HepG2 (cell line): Measurements from ENCODE around the gene TCAP. TPM values are rescaled to one million over a fixed set of nuclear protein-coding genes. Genes with fewer than 3 reads are reported as not detected.
A peak's percentile ranks its signal among the peaks of the same experiment; 100 is the strongest.

Source experiments
- ATAD3A ChIP-seq: sonication (generic); formaldehyde crosslinking; IDR thresholded peaks from 2 replicates; pipeline ENCODE4 v1.4.0; 2020; ENCODE audit warnings: missing genetic modification reagents
- ZNF776 ChIP-seq: sonication (generic); formaldehyde crosslinking; IDR thresholded peaks from 2 replicates; pipeline ENCODE4 v1.4.0; 2020; ENCODE audit warnings: mild to moderate bottlenecking, missing genetic modification reagents
- polyA plus RNA-seq, 8 experiments: library from polyadenylated mRNA; depleted of rRNA in 3 of 8; stranded (reverse) in 7 of 8; unstranded in 1 of 8; fragments of >200 nt; fragmentation: Illumina TruSeq in 4 of 8; extraction: Trizol in 4 of 8; gene quantifications; 2 replicates each; pipeline versions ENCODE4 v1.2.1 to v1.2.3, GENCODE V29; 2011 to 2016; ENCODE audit warnings: low read depth in 4 of 8, missing spikeins in 1 of 8, mixed read lengths in 1 of 8; ENCODE audit not compliant: insufficient read depth in 1 of 8
- total RNA-seq, 5 experiments: library from RNA; depleted of rRNA; stranded (reverse); fragments of >200 nt; fragmentation: Illumina TruSeq; extraction: Trizol; gene quantifications; 2 replicates each; pipeline ENCODE4 v1.2.3, GENCODE V29; 2016; ENCODE audit warnings: low read depth in 1 of 5
- TF ChIP-seq, protein P1 (sequence below): sonication (generic); formaldehyde crosslinking; IDR thresholded peaks from 2 replicates; pipeline ENCODE4 v1.4.0; 2020; ENCODE audit warnings: mild to moderate bottlenecking, low read depth, missing genetic modification reagents
- TF ChIP-seq, protein P2 (sequence below): sonication (generic); formaldehyde crosslinking; IDR thresholded peaks from 2 replicates; pipeline ENCODE4 v1.5.0; 2020; ENCODE audit warnings: mild to moderate bottlenecking, missing genetic modification reagents
- TF ChIP-seq, protein P3 (sequence below): sonication (generic); formaldehyde crosslinking; IDR thresholded peaks from 2 replicates; pipeline ENCODE4 v1.4.0; 2020; ENCODE audit warnings: mild to moderate bottlenecking, missing genetic modification reagents
- TF ChIP-seq, protein P4 (sequence below): sonication (generic); formaldehyde crosslinking; IDR thresholded peaks from 2 replicates; pipeline ENCODE4 v1.9.0; 2021; ENCODE audit warnings: missing genetic modification reagents, mild to moderate bottlenecking, borderline replicate concordance
- TF ChIP-seq, protein P5 (sequence below): sonication (generic); formaldehyde crosslinking; IDR thresholded peaks from 2 replicates; pipeline ENCODE4 v1.4.0; 2020; ENCODE audit warnings: missing genetic modification reagents

TCAP gene
- total and polyA plus RNA-seq, 2 of the 13 experiments (the other 11 are each of a cell fraction or from before 2014, with no cell fraction given) = 0.24 to 0.65 TPM

DNA sequence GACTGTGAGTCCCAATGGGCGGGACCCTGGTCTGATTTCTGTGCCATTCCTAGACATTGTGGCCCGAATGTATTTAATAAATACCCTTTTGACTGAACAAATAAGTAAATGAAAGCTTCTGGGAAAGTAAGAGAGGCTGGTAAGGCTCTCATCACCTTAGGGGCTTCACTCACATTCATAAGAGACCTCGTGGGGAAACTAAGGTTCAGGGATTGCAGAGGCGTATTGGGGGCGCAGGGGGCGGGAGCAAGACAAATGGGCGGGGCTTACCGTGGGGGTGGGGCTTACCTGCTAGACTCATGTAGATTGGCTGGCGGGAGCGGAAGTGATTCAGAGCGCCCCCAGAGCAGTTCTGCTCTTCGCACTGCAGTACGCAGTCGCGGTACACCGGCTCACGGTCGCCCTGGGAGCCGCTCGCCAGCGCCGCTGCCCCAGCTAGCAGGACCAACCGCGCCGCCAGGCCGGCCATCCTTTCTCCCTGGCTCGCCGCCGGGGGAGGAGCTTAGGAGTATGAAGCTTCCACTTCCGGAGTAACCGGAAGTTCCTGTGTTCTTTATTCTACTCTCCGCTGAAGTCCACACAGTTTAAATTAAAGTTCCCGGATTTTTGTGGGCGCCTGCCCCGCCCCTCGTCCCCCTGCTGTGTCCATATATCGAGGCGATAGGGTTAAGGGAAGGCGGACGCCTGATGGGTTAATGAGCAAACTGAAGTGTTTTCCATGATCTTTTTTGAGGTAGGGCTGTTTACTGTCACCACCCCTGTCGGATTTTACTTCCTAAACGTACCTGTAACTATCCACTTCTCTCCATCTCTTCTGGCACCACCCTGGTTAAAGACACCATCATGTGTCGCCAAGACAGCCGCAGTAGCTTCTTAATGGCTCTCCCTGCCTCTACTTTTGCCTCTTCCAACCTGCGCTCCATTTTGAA, 22.7 kb downstream of the TCAP start, which contains the start of gene PGAP3 (continued):
- TF ChIP-seq, protein P1, sequence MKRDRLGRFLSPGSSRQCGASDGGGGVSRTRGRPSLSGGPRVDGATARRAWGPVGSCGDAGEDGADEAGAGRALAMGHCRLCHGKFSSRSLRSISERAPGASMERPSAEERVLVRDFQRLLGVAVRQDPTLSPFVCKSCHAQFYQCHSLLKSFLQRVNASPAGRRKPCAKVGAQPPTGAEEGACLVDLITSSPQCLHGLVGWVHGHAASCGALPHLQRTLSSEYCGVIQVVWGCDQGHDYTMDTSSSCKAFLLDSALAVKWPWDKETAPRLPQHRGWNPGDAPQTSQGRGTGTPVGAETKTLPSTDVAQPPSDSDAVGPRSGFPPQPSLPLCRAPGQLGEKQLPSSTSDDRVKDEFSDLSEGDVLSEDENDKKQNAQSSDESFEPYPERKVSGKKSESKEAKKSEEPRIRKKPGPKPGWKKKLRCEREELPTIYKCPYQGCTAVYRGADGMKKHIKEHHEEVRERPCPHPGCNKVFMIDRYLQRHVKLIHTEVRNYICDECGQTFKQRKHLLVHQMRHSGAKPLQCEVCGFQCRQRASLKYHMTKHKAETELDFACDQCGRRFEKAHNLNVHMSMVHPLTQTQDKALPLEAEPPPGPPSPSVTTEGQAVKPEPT (CRISPR knock-in tag) = no peak
- TF ChIP-seq, protein P2, sequence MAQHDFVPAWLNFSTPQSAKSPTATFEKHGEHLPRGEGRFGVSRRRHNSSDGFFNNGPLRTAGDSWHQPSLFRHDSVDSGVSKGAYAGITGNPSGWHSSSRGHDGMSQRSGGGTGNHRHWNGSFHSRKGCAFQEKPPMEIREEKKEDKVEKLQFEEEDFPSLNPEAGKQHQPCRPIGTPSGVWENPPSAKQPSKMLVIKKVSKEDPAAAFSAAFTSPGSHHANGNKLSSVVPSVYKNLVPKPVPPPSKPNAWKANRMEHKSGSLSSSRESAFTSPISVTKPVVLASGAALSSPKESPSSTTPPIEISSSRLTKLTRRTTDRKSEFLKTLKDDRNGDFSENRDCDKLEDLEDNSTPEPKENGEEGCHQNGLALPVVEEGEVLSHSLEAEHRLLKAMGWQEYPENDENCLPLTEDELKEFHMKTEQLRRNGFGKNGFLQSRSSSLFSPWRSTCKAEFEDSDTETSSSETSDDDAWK (CRISPR knock-in tag) = no peak
- TF ChIP-seq, protein P3, sequence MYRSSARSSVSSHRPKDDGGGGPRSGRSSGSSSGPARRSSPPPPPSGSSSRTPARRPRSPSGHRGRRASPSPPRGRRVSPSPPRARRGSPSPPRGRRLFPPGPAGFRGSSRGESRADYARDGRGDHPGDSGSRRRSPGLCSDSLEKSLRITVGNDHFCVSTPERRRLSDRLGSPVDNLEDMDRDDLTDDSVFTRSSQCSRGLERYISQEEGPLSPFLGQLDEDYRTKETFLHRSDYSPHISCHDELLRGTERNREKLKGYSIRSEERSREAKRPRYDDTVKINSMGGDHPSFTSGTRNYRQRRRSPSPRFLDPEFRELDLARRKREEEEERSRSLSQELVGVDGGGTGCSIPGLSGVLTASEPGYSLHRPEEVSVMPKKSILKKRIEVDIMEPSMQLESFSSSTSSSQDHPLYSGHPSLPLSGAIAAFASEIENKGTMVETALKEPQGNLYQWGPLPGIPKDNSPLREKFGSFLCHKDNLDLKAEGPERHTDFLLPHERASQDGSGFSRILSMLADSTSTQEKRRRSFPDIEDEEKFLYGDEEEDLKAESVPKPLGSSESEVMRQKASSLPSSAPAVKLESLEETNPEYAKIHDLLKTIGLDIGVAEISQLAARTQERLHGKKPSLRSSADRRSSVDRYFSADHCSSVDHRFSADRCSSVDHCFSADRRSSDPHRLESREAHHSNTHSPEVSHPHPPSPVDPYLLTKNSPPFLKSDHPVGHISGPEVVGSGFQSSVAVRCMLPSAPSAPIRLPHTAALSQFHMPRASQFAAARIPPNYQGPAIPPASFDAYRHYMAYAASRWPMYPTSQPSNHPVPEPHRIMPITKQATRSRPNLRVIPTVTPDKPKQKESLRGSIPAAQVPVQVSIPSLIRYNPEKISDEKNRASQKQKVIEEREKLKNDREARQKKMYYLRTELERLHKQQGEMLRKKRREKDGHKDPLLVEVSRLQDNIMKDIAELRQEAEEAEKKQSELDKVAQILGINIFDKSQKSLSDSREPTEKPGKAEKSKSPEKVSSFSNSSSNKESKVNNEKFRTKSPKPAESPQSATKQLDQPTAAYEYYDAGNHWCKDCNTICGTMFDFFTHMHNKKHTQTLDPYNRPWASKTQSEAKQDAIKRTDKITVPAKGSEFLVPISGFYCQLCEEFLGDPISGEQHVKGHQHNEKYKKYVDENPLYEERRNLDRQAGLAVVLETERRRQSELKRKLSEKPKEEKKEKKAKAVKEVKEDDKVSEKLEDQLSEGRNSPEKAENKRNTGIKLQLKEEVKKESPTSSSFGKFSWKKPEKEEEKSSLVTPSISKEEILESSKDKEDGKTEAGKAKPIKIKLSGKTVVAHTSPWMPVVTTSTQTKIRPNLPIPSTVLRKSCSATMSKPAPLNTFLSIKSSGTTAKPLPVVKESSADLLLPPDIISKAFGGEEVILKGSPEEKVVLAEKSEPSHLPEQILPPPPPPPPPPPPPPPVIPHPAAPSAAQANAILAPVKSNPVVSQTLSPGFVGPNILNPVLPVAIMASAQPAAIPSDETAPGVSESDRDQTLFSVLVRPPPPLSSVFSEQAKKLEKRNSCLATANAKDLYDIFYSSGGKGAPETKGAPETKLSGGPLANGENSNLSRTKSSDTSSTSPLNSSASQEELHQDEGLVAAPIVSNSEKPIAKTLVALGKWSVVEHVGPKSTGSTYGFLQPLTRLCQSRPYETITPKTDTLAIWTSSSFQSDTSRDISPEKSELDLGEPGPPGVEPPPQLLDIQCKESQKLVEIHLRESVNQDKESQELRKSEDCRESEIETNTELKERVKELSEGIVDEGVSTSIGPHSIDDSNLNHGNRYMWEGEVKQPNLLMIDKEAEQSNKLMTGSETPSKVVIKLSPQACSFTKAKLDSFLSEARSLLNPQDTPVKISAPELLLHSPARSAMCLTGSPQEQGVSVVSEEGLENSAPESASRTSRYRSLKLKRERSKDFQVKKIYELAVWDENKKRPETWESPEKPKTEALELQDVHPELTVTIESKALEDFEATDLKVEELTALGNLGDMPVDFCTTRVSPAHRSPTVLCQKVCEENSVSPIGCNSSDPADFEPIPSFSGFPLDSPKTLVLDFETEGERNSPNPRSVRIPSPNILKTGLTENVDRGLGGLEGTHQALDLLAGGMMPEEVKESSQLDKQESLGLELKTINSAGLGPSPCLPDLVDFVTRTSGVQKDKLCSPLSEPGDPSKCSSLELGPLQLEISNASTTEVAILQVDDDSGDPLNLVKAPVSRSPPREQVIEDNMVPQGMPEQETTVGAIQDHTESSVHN (CRISPR knock-in tag) = no peak
- no peak for TF ChIP-seq ATAD3A (CRISPR knock-in tag)
- TF ChIP-seq, protein P4, sequence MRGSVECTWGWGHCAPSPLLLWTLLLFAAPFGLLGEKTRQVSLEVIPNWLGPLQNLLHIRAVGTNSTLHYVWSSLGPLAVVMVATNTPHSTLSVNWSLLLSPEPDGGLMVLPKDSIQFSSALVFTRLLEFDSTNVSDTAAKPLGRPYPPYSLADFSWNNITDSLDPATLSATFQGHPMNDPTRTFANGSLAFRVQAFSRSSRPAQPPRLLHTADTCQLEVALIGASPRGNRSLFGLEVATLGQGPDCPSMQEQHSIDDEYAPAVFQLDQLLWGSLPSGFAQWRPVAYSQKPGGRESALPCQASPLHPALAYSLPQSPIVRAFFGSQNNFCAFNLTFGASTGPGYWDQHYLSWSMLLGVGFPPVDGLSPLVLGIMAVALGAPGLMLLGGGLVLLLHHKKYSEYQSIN (CRISPR knock-in tag) = no peak
- TF ChIP-seq, protein P5, sequence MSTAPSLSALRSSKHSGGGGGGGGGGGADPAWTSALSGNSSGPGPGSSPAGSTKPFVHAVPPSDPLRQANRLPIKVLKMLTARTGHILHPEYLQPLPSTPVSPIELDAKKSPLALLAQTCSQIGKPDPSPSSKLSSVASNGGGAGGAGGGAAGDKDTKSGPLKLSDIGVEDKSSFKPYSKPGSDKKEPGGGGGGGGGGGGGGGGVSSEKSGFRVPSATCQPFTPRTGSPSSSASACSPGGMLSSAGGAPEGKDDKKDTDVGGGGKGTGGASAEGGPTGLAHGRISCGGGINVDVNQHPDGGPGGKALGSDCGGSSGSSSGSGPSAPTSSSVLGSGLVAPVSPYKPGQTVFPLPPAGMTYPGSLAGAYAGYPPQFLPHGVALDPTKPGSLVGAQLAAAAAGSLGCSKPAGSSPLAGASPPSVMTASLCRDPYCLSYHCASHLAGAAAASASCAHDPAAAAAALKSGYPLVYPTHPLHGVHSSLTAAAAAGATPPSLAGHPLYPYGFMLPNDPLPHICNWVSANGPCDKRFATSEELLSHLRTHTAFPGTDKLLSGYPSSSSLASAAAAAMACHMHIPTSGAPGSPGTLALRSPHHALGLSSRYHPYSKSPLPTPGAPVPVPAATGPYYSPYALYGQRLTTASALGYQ (CRISPR knock-in tag) = peak; percentile 26; the same call in 1 of the 2 replicates
- TF ChIP-seq ZNF776 (CRISPR knock-in tag) = no peak
